Stimulated activated CD8-positive, alpha-beta memory T cell treated with anti-CD3 and anti-CD28 coated beads, Interleukin-2, amount 100 ng/mL, for 1 hour (primary cell): ENCODE results near the gene TCTN1.
"Not testable (repeated sequence)": the region's sequence is repeated elsewhere in the genome, so short reads cannot be mapped to it uniquely, and the experiment has no call there.

Experiments used
- DNase-seq, 2 donors: peaks; one replicate each; pipeline ENCODE4 v3.0.0-alpha.2; 2020; ENCODE audit warnings: low read depth in 2 of 2

Gene TCTN1

DNA sequence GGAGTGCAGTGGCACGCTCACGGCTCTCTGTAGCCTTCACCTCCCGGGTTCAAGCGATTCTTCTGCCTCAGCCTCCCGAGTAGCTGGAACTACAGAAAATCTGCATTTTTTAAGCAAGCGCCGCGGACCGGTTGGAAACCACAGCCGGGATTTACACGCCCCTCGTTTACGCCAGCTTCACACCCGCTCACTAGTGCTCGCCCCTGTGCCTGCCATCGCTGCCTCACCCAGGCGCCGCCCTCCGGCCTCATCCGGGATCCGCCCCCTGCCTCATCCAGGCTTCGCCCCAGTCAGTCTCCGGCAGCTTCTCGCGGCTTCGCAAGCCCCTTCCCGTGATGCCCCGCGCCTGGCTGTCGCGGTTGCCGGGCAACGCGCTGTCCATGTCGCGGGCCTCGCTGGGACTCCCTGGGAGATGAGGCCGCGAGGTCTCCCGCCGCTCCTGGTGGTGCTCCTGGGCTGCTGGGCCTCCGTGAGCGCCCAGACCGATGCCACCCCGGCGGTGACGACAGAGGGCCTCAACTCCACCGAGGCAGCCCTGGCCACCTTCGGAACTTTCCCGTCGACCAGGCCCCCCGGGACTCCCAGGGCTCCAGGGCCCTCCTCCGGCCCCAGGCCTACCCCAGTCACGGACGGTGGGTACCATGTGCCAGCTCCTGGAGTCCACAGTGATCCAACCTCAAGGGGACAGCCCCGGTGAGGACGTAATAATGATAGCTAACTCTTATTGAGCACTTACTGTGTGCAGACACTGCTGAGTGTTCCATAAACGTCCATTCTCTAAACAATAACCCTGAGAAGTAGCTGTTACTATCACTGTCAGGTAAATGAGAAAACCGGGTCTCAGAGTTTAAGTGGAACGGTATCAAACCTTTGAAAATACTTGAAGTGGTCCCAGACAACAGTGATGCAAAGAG is at the start of gene TCTN1:
TCTN1 (plus strand) TSS at position 359 of the 914 bp plus-strand sequence; CDS start at position 413, 54 bp downstream.
- DNase-seq = peak; percentile 89 to 92

GRCh38 chr12:110564471-110564991 is 49.4 kb upstream of the TCTN1 start:
- no peak for DNase-seq

DNA sequence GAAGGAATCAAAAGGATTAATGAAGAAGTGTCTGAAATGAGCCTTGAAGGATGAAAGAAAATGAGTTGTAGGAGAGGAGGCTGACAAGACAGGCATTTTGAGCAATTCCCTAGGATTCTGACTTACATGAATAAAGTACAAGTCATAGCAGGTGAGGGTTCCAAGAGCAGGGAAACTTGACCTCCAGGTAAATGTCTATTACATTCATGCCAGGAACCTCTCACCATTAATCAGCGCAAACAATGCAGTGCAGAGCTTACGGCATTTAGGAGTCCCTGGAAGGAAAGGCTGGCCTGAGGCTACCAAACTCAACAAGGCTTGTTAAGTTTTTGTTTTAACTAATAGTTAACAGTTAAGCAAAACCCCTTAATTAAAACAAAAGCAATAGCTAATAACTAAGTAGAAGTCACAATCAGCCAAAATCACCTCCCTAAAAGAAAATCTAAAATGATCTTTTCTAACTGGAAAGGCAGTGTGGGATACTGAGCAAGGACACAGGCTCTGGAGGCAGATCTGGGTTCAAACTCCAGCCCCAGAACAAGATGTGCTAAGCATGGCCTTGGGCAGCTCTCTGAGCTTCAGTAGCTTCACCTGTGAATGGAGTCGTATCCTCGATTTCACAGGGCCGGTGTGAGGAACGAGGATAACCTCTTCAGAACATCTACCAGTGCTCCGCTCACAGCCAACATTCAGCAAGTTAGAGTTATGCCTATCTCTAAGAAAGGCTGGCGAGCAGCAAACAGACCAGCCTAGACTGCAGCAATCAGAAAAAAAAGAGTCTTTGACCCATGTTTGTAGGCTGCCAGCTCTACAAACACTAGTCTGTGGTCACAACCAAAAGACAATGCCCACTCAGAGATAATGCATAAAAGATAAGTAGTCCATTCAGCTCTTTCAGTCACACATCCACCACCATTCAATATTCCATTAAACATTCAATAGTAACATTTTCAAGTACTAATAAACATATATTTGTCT is 47.7 kb upstream of the TCTN1 start:
- DNase-seq = no peak

DNA sequence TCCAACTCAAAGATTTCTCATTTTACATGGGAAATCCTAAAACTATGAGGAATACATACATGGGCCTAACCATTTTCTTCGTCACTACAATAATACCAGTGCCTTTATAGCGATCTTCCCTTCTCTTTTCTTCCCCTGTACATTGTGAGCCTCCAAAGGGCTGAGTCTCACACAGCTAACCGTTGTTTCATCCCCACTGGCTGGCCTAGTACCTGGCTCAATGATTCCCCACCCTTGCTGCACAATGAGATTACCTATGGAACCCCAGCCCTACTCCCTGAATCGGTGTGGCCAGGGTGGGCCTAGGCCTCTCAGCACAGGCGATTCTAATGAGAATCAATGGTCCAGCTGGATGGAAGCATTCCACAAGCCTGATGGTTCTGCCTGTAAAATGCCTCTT is 46.9 kb upstream of the TCTN1 start:
- DNase-seq = no peak

GRCh38 chr12:110568752-110569151 is 45.2 kb upstream of the TCTN1 start:
- no peak for DNase-seq

GRCh38 chr12:110569838-110570237 is 44.1 kb upstream of the TCTN1 start:
- not testable (repeated sequence) for DNase-seq

DNA sequence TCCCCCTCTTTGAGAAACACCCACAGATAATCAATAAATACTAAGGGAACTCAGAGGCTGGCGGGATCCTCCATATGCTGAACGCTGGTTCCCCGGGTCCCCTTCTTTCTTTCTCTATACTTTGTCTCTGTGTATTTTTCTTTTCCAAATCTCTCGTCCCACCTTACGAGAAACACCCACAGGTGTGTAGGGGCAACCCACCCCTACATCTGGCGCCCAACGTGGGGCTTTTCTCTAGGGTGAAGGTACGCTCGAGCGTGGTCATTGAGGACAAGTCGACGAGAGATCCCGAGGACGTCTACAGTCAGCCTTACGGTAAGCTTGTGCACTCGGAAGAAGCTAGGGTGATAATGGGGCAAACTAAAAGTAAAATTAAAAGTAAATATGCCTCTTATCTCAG is 43.1 kb upstream of the TCTN1 start:
- DNase-seq = not testable (repeated sequence)

DNA sequence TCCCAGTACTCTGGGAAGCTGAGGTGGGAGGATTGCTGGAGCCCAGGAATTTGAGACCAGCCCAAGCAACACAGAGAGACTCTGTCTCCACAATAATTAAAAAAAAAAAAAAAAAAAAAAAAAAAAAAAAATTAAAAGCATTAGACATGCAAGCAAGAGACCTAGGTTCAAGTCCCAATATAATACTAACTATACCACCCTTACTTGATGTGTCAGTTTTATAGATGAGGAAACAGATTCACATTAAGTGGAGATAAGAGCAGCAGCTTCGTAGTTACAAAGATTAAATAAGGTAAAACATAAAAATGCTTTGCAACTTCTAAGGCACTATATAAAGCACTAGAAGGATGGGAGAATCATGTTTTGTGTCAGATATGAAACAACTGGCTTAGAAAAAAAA is 39.9 kb upstream of the TCTN1 start:
- DNase-seq = no peak

- not testable (repeated sequence) for DNase-seq
These were observed 39.2 kb upstream of the TCTN1 start for GRCh38 chr12:110574717-110575230.

DNA sequence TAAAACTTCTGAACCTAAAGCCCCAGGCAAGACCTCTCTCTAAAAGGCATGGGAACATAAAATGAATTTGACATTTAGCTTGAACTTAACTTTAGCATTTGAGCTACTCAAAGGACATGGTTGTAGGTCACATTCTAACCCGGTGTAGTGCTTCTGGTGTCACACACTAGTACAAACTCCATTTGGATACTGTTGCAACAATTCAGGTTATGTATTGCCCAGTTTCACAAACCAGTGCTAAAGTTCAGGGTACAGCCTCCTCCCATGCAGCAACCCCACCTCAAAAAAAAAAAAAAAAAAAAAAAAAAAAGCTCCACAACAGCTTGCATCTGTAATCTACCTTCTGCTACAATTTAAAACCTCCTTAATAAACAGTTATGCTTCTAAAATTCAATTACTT is 38.6 kb upstream of the TCTN1 start:
- no peak for DNase-seq

GRCh38 chr12:110576504-110576903 is 37.4 kb upstream of the TCTN1 start:
- DNase-seq = no peak

- DNase-seq = no peak
These were observed 35.9 kb upstream of the TCTN1 start for GRCh38 chr12:110577864-110578693.

DNA sequence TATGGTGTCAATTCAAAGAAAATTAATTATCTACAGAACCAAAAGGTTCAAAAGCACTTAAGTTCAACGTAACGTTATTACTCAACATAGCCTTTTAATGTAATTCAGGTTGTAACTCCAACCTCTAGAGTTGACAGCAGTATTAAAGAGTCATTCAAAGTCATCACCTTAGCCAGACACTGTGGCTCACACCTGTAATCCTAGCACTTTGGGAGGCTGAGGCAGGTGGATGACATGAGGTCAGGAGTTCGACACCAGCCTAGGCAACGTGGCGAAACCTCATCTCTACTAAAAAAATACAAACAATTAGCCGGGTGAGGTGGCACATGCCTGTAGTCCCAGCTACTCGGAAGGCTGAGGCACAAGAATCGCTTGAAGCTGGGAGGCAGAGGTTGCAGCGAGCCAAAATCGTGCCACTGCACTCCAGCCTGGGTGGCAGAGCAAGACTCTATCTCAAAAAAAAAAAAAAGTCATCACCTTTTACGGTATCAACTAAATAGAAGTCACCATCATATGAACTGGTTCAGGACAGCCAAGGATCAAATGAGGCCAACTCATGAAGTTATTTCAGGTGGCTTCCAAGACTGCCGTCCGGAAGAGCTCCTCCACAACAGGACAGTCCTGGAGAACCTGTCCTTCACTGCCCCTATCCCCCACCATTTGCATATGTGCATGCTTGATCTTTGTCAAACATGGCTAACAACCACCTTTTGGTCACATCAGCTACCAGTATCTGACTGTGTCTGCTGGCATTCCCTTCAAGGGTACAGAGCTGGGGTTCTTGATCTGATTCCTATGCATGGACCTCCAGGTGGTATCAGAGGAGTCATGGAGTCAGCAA is 35.0 kb upstream of the TCTN1 start:
- no peak for DNase-seq

GRCh38 chr12:110579535-110580253 is 34.2 kb upstream of the TCTN1 start:
- no peak for DNase-seq

GRCh38 chr12:110581931-110582275 is 32.0 kb upstream of the TCTN1 start:
- no peak for DNase-seq

DNA sequence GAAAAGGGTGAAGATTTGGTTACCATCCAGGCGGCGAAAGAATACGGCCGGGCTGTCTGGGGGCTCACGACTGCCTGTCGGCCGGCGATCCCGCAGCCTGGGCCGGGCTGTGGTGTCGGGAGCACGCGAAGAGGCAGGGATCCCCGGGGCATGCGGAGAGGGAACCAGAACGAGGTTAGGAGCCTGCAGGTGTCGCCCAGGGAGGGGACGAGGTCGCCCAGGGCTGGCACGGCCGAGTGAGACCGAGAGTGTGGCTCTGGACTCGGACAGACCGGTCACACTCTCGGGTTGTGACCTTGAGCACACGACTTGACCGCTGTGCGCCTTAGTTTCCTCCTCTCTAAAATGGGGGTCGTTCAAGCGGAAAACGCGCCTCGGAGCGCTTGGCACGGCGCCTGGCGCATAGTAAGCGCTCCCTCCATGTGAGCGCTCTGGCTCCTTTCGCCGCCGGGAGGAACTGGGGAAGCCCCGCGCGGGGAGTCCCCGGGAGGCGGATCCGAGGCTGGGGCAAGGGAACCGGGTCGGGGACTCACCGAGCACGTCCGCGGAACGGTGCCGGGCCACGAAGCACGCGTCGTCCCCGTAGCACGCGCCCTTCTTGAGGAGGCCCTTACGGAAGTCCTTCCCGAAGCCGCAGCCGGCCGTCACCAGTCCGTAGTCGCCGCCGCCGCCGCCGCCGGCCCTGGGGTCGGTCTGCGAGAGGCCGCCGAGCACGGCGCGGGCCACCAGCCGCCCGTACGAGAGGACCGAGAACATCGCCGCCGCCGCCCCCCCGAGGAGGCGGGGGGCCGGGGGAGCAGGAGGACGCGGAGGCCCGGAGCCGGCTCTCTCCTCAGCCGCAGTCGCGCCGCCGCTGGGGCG is 31.4 kb upstream of the TCTN1 start:
- DNase-seq = peak; percentile 57 to 66

DNA sequence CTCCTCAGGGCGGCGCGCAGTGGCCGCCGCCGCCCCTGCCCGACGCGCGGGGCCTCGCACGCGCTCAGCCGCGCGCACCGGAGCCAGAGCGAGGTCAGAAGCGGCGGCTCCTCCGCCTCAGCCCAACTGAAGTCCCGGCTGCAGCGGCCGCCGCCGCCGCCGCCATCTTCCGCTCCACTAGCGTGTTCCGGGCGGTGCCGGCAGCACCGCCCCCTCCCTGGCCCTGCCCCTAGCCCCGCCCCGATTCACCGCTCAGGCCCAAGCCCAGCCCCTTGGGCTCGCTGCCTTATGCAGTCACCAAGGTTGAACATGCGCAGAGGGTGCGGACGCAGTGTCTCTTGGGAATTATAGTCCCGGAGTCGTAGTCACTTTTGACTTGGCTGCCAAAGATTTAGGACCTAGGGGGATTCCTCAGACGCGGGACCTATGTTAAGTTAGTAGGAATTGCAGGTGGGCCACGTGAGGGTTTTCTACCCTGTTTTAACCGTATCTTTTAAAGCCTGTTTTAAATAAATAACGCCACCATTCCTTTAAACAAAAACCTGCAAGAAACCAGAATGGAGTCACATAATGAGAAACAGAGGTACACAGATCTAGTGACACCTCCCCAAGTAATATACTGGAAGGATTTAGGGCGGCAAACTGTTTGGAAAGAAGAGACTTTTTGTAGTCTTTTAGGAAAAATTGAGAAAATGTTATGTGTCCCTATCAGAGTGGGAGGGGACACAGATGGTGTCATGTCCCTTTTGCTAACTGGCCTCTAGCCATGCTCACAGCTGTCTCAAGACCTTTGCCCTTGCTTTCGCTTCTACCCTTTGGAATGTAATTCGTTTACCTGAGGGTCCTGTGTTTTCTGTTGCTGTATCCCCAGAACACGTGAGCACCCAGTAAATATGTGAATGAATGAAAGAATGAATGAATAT is 30.5 kb upstream of the TCTN1 start, which contains the start of gene PPTC7:
PPTC7 (minus strand) TSS at position 182 of the 923 bp plus-strand sequence. CDS start 287 bp downstream, outside the sequence.
- peak; percentile 94 to 95 for DNase-seq
